Testis (tissue), 3 donors: Measurements from ENCODE around the gene ATMIN. TPM values are rescaled to one million over a fixed set of nuclear protein-coding genes. Genes with fewer than 3 reads are reported as not detected.

ENCODE experiments used
- DNase-seq: peaks from one replicate; pipeline ENCODE4 v3.0.0-alpha.2; 2019
- H3K27ac ChIP-seq, 2 donors: fragments of 200-600 bp; sonication (generic); one replicate each; pipeline ENCODE4 v1.5.1; 2019
- H3K27me3 ChIP-seq: fragments of 200-600 bp; sonication (generic); one replicate; pipeline ENCODE4 v1.5.1; 2019
- H3K36me3 ChIP-seq: fragments of 200-600 bp; sonication (generic); one replicate; pipeline ENCODE4 v1.5.1; 2017; ENCODE audit warnings: low read depth; ENCODE audit errors: missing control alignments
- H3K4me1 ChIP-seq: fragments of 200-600 bp; sonication (generic); one replicate; pipeline ENCODE4 v1.5.1; 2019
- H3K4me3 ChIP-seq, 2 donors: fragments of 200-600 bp; sonication (generic); one replicate each; pipeline ENCODE4 v1.5.1; 2017 to 2019
- H3K9me3 ChIP-seq: fragments of 200-600 bp; sonication (generic); one replicate; pipeline ENCODE4 v1.5.1; 2017
- CTCF ChIP-seq, 3 experiments: fragments of 450-650 bp in 2 of 3; fragments of 200-600 bp in 1 of 3; sonication (generic) in 1 of 3; IDR thresholded peaks; one replicate each; pipeline ENCODE4 v1.5.1; 2016 to 2019; ENCODE audit warnings: antibody characterized with exemption in 3 of 3, mild to moderate bottlenecking in 2 of 3, moderate library complexity in 1 of 3
- POLR2A ChIP-seq: fragments of 450-650 bp; IDR thresholded peaks from one replicate; pipeline ENCODE4 v1.6.1; 2017; ENCODE audit warnings: antibody characterized with exemption, mild to moderate bottlenecking, moderate library complexity
- WGBS, 2 donors: methylation state at CpG; one replicate each; pipeline ENCODE4 v1.1.5; 2018; 5-methylcytosine and 5-hydroxymethylcytosine counted together
- intact Hi-C: fragments of 100-400 bp; cut with DNase I; formaldehyde crosslinking; loops from one replicate; pipeline ENCODE4 v1.15.1; 2023; ENCODE audit warnings: low total_unique reads
- polyA plus RNA-seq: library from polyadenylated mRNA; stranded (reverse); fragments of 350-450 nt; fragmentation: Illumina TruSeq; extraction: RNeasy Lipid Tissue Mini Kit (QIAGEN cat#74804); gene quantifications from one replicate; pipeline ENCODE4 v1.2.3, GENCODE V29; 2014; ENCODE audit warnings: low read depth, low replicate concordance; ENCODE audit not compliant: insufficient read depth
- total RNA-seq, 2 donors: library from RNA; depleted of rRNA; stranded (reverse); fragments of >200 nt; gene quantifications; one replicate each; pipeline ENCODE4 v1.2.3, GENCODE V29; 2016

ATMIN gene
- total and polyA plus RNA-seq, 3 donors from 2014 or later: 53.6 to 97.3 (median 65.2) TPM

- intact Hi-C loops: no loop called here
- H3K36me3 ChIP-seq: no peaks in the 10 kb centered on the region
- no peaks in the 10 kb centered on the region for H3K9me3 ChIP-seq
- H3K4me3 ChIP-seq: no peak overlapping the region
- H3K27me3 ChIP-seq: no peaks in the 10 kb centered on the region
- no peak for DNase-seq
- 75 to 81% methylated on average over 3 of the region's 3 CpGs for WGBS, 2 donors
- H3K27ac ChIP-seq: no peak overlapping the region
- no peaks in the 10 kb centered on the region for H3K4me1 ChIP-seq
- TF ChIP-seq CTCF (IDR thresholded peaks at IDR 0.05) (no peak), POLR2A (no peak)
Measured at GRCh38 chr16:80990577-80990976, 45.1 kb upstream of the ATMIN start.

GRCh38 chr16:80990978-80991377, 44.7 kb upstream of the ATMIN start:
- H3K36me3 ChIP-seq: no peaks in the 10 kb centered on the region
- no peaks in the 10 kb centered on the region for H3K9me3 ChIP-seq
- H3K27ac ChIP-seq: no peak overlapping the region
- H3K4me1 ChIP-seq: no peaks in the 10 kb centered on the region
- intact Hi-C loops: no loop called here
- TF ChIP-seq CTCF (IDR thresholded peaks at IDR 0.05) (no peak), POLR2A (no peak)
- no peak for DNase-seq
- WGBS, 2 donors: 68 to 85% methylated on average over 2 of the region's 2 CpGs
- no peak overlapping the region for H3K4me3 ChIP-seq
- no peaks in the 10 kb centered on the region for H3K27me3 ChIP-seq

- Histone ChIP-seq H3K27me3 (no peaks in the 10 kb centered on the region), H3K27ac (no peak overlapping the region), H3K4me1 (no peaks in the 10 kb centered on the region), H3K4me3 (no peak overlapping the region), H3K36me3 (no peaks in the 10 kb centered on the region), H3K9me3 (no peaks in the 10 kb centered on the region)
- intact Hi-C loops: no loop called here
- WGBS, 2 donors: 53 to 65% methylated on average over 6 of the region's 6 CpGs
- TF ChIP-seq CTCF (IDR thresholded peaks at IDR 0.05) (no peak), POLR2A (no peak)
- DNase-seq: no peak
Measured at GRCh38 chr16:80991792-80992430, 43.7 kb upstream of the ATMIN start.

- no peak for DNase-seq
- Histone ChIP-seq H3K4me1 (no peaks in the 10 kb centered on the region), H3K27me3 (no peaks in the 10 kb centered on the region), H3K36me3 (no peaks in the 10 kb centered on the region), H3K27ac (no peak overlapping the region), H3K4me3 (no peak overlapping the region), H3K9me3 (no peaks in the 10 kb centered on the region)
- TF ChIP-seq CTCF (IDR thresholded peaks at IDR 0.05) (no peak), POLR2A (no peak)
- intact Hi-C loops: no loop called here
- WGBS, 2 donors: 48 to 67% methylated on average over 3 of the region's 3 CpGs
Measured at GRCh38 chr16:80992676-80993293, 42.9 kb upstream of the ATMIN start.

GRCh38 chr16:80993307-80993706, 42.3 kb upstream of the ATMIN start:
- no peak overlapping the region for H3K27ac ChIP-seq

More at GRCh38 chr16:80993307-80993706, 42.3 kb upstream of the ATMIN start:
- intact Hi-C loops: no loop called here
- DNase-seq: no peak
- TF ChIP-seq CTCF (IDR thresholded peaks at IDR 0.05) (no peak), POLR2A (no peak)
- no peaks in the 10 kb centered on the region for H3K36me3 ChIP-seq
- no peak overlapping the region for H3K4me3 ChIP-seq
- H3K9me3 ChIP-seq: no peaks in the 10 kb centered on the region
- no peaks in the 10 kb centered on the region for H3K4me1 ChIP-seq
- no peaks in the 10 kb centered on the region for H3K27me3 ChIP-seq
- WGBS, 2 donors: 54 to 68% methylated on average over 6 of the region's 6 CpGs
